SK-N-SH (cell line): ENCODE results near the gene PTCD1. TPM values are rescaled to one million over a fixed set of nuclear protein-coding genes. Genes with fewer than 3 reads are reported as not detected.

ENCODE experiments used
- CTCF ChIA-PET: fragments of 300-600, 350-600 bp; formaldehyde crosslinking; extraction: SDS; loops from one replicate; lab custom pipeline; 2021; lab: Yijun Ruan, JAX
- POLR2A ChIA-PET: fragments of 350-600 bp; sonication (Branson Sonifier 250); formaldehyde crosslinking; extraction: SDS; loops from one replicate; lab custom pipeline; 2020; ENCODE audit warnings: antibody characterized with exemption, inconsistent platforms; lab: Yijun Ruan, JAX
- DNase-seq: peaks from one replicate; pipeline ENCODE4 v3.0.0; 2012
- H2AFZ ChIP-seq: fragments of 200-600 bp; sonication (generic); 2 replicates; pipeline ENCODE4 v1.8.1; 2016; ENCODE audit warnings: antibody characterized with exemption, mild to moderate bottlenecking, low read depth
- H3F3A ChIP-seq: fragments of 200-600 bp; sonication (generic); replicated peaks from 2 replicates; pipeline ENCODE3; 2016; ENCODE audit warnings: antibody characterized with exemption, mild to moderate bottlenecking; ENCODE audit not compliant: insufficient read depth
- H3K27ac ChIP-seq, 2 experiments: fragments of 200-500 bp in 1 of 2; fragments of 200-600 bp in 1 of 2; sonication (Bioruptor generic) in 1 of 2; sonication (generic), shearing (Covaris generic) in 1 of 2; 2 replicates each; pipeline versions ENCODE4 v1.5.1 to v1.6.1; 2014 to 2016; ENCODE audit warnings: low read depth in 2 of 2, inconsistent platforms in 1 of 2, low read length in 1 of 2, mild to moderate bottlenecking in 1 of 2, mixed read lengths in 1 of 2
- H3K27me3 ChIP-seq: fragments of 200-600 bp; sonication (generic), shearing (Covaris generic); 2 replicates; pipeline ENCODE4 v1.6.1; 2016; ENCODE audit warnings: mixed run types; ENCODE audit not compliant: insufficient read depth
- H3K36me3 ChIP-seq, 2 experiments: fragments of 200-500 bp in 1 of 2; fragments of 200-600 bp in 1 of 2; sonication (Bioruptor generic) in 1 of 2; sonication (generic) in 1 of 2; replicated peaks in 1 of 2; 2 replicates each; pipeline versions ENCODE3 to v1.5.1; 2014 to 2016; ENCODE audit warnings: low read length in 1 of 2, mild to moderate bottlenecking in 1 of 2; ENCODE audit not compliant: insufficient read depth in 2 of 2, control insufficient read depth in 1 of 2
- H3K4me1 ChIP-seq, 2 experiments: fragments of 200-500 bp in 1 of 2; fragments of 200-600 bp in 1 of 2; sonication (Bioruptor generic) in 1 of 2; sonication (generic), shearing (Covaris generic) in 1 of 2; 2 replicates each; pipeline versions ENCODE4 v1.5.1 to v1.6.1; 2014 to 2016; ENCODE audit warnings: low read depth in 1 of 2, low read length in 1 of 2, mixed run types in 1 of 2; ENCODE audit not compliant: insufficient read depth in 2 of 2, control insufficient read depth in 1 of 2
- H3K4me2 ChIP-seq: fragments of 200-600 bp; sonication (generic), shearing (Covaris generic); 2 replicates; pipeline ENCODE4 v1.6.1; 2017; ENCODE audit warnings: mixed run types
- H3K4me3 ChIP-seq, 2 experiments: fragments of 200-500 bp in 1 of 2; fragments of 200-600 bp in 1 of 2; sonication (Bioruptor generic) in 1 of 2; sonication (generic), shearing (Covaris generic) in 1 of 2; 2 replicates each; pipeline versions ENCODE4 v1.5.1 to v1.8.1; 2014 to 2016; ENCODE audit warnings: low read depth in 2 of 2, inconsistent platforms in 1 of 2, low read length in 1 of 2, mild to moderate bottlenecking in 1 of 2, mixed read lengths in 1 of 2, moderate library complexity in 1 of 2
- H3K79me2 ChIP-seq: fragments of 200-600 bp; sonication (generic); 2 replicates; pipeline ENCODE4 v1.8.1; 2017; ENCODE audit warnings: mild to moderate bottlenecking; ENCODE audit not compliant: insufficient read depth
- H3K9ac ChIP-seq: fragments of 200-600 bp; sonication (generic); 2 replicates; pipeline ENCODE4 v1.6.1; 2017; ENCODE audit warnings: mixed run types
- H3K9me2 ChIP-seq: fragments of 200-600 bp; sonication (generic); 2 replicates; pipeline ENCODE4 v1.6.1; 2017; ENCODE audit warnings: mixed run types
- H3K9me3 ChIP-seq: fragments of 200-600 bp; sonication (generic); 2 replicates; pipeline ENCODE4 v1.6.1; 2017; ENCODE audit warnings: mixed run types, mild to moderate bottlenecking, moderate library complexity
- H4K20me1 ChIP-seq: fragments of 200-600 bp; sonication (generic); 2 replicates; pipeline ENCODE4 v1.6.1; 2017; ENCODE audit warnings: mild to moderate bottlenecking, mixed run types; ENCODE audit not compliant: insufficient read depth
- CHD2 ChIP-seq: fragments of 150-350 bp; IDR thresholded peaks from 2 replicates; pipeline ENCODE4 v1.6.1; 2018; ENCODE audit warnings: low read length; ENCODE audit not compliant: partially characterized antibody
- CTCF ChIP-seq: fragments of 200-600 bp; sonication (generic); IDR thresholded peaks from 2 replicates; pipeline ENCODE4 v1.6.1; 2017; ENCODE audit warnings: antibody characterized with exemption, mild to moderate bottlenecking, moderate library complexity
- ELF1 ChIP-seq: IDR thresholded peaks from 2 replicates; pipeline ENCODE4 v1.4.0; 2012
- EP300 ChIP-seq, 2 experiments: IDR thresholded peaks; 2 replicates each; pipeline versions ENCODE4 v1.4.0 to v1.6.1; 2012; ENCODE audit warnings: borderline replicate concordance in 1 of 2, low read depth in 1 of 2, low read length in 1 of 2
- GATA2 ChIP-seq: sonication (generic); formaldehyde crosslinking; IDR thresholded peaks from 2 replicates; pipeline ENCODE4 v1.5.0; 2020; ENCODE audit warnings: mild to moderate bottlenecking, missing genetic modification reagents
- JUND ChIP-seq: IDR thresholded peaks from 2 replicates; pipeline ENCODE4 v1.4.0; 2012
- MAX ChIP-seq: IDR thresholded peaks from 2 replicates; pipeline ENCODE4 v1.4.0; 2012; ENCODE audit warnings: low read depth
- MXI1 ChIP-seq: IDR thresholded peaks from 2 replicates; pipeline ENCODE4 v1.6.1; 2012; ENCODE audit warnings: mild to moderate bottlenecking, low read depth, low read length, improper control_type of control experiment
- NFIC ChIP-seq: IDR thresholded peaks from 2 replicates; pipeline ENCODE4 v1.4.0; 2012; ENCODE audit warnings: borderline replicate concordance
- NRF1 ChIP-seq: IDR thresholded peaks from 2 replicates; pipeline ENCODE4 v1.6.1; 2012; ENCODE audit warnings: low read depth, mild to moderate bottlenecking, low read length
- PBX3 ChIP-seq: IDR thresholded peaks from 2 replicates; pipeline ENCODE4; 2012
- POLR2AphosphoS5 ChIP-seq: IDR thresholded peaks from 2 replicates; pipeline ENCODE4 v1.6.1; 2012; ENCODE audit warnings: low read depth, low read length
- RAD21 ChIP-seq: IDR thresholded peaks from 2 replicates; pipeline ENCODE4 v1.6.1; 2012; ENCODE audit warnings: mild to moderate bottlenecking, low read length
- RCOR1 ChIP-seq: fragments of 150-350 bp; IDR thresholded peaks from 2 replicates; pipeline ENCODE4 v1.6.1; 2017; ENCODE audit warnings: antibody characterized with exemption, low read length
- REST ChIP-seq: IDR thresholded peaks from 2 replicates; pipeline ENCODE4 v1.6.1; 2012; ENCODE audit warnings: mild to moderate bottlenecking, low read depth, low read length, moderate library complexity
- RFX5 ChIP-seq: IDR thresholded peaks from 2 replicates; pipeline ENCODE4 v1.6.1; 2012; ENCODE audit warnings: mild to moderate bottlenecking, improper control_type of control experiment, low read length
- SIN3A ChIP-seq: IDR thresholded peaks from 2 replicates; pipeline ENCODE4 v1.6.1; 2012; ENCODE audit warnings: low read depth, mild to moderate bottlenecking, low read length, moderate library complexity, borderline replicate concordance
- SMC3 ChIP-seq: IDR thresholded peaks from 2 replicates; pipeline ENCODE4 v1.6.1; 2012; ENCODE audit warnings: low read depth, low read length, improper control_type of control experiment
- TCF12 ChIP-seq: IDR thresholded peaks from 2 replicates; pipeline ENCODE4 v1.4.0; 2012
- TEAD4 ChIP-seq: IDR thresholded peaks from 2 replicates; pipeline ENCODE4 v1.4.0; 2012; ENCODE audit warnings: mild to moderate bottlenecking, borderline replicate concordance; ENCODE audit not compliant: insufficient read depth
- USF2 ChIP-seq: fragments of 150-350 bp; IDR thresholded peaks from 2 replicates; pipeline ENCODE4 v1.6.1; 2017; ENCODE audit warnings: antibody characterized with exemption, low read length, low read depth, borderline replicate concordance
- WGBS: methylation state at CpG from one replicate; pipeline ENCODE4 v1.1.6; 2017; ENCODE audit warnings: low lambda C conversion rate; 5-methylcytosine and 5-hydroxymethylcytosine counted together
- polyA plus RNA-seq, 3 experiments: library from polyadenylated mRNA; depleted of rRNA; stranded (reverse); fragments of >200 nt; gene quantifications; 2 replicates each; pipeline ENCODE4 v1.2.3, GENCODE V29; 2012

PTCD1 gene
- polyA plus RNA-seq, 1 of the 3 experiments (the other 2 are of a cell fraction): 8.2 TPM

- TF ChIP-seq SIN3A: no peak; the same call in 1 of the 2 replicates
- TF ChIP-seq JUND: no peak
- peak; percentile 84 for TF ChIP-seq MXI1
- 0 out of 4 replicates have a peak, but pooled peaks of 1 of the 2 experiments have one; percentile 10 for TF ChIP-seq EP300 (IDR thresholded peaks at IDR 0.05; ENCODE audit: borderline replicate concordance in 1 of 2, low read depth in 1 of 2, low read length in 1 of 2)
- TF ChIP-seq RCOR1: peak; percentile 71
- no peak for TF ChIP-seq SMC3
- peak; percentile 98 for TF ChIP-seq PBX3
- TF ChIP-seq NRF1: peak; percentile 64
- TF ChIP-seq GATA2 (CRISPR knock-in tag): peak; percentile 71; the same call in 1 of the 2 replicates
- TF ChIP-seq RAD21: no peak
- TF ChIP-seq MAX: peak; percentile 82
- peak; percentile 83 for TF ChIP-seq CHD2
- peak; percentile 4; the same call in 1 of the 2 replicates for TF ChIP-seq NFIC
Observed at GRCh38 chr7:99472561-99473314, 34.1 kb upstream of the PTCD1 start, which contains the start of gene ZNF789 (continued).

- no peak overlapping the region for H3K27ac ChIP-seq
- H3K4me2 ChIP-seq: no peak overlapping the region
- POLR2A ChIA-PET: no interaction called here
- H3K9me3 ChIP-seq: no peaks in the 10 kb centered on the region
- H3K4me1 ChIP-seq: peaks cover 11 to 12% of the 10 kb centered on the region in 2 experiments; a peak in 3 of 4 replicates
- CTCF ChIA-PET: no interaction called here
- DNase-seq: no peak
- H4K20me1 ChIP-seq: no peaks in the 10 kb centered on the region
- H3K36me3 ChIP-seq: no peaks in the 10 kb centered on the region
- no peaks in the 10 kb centered on the region for H3K27me3 ChIP-seq
- peaks cover 16% of the 10 kb centered on the region for H3F3A ChIP-seq
- H3K9me2 ChIP-seq: no peaks in the 10 kb centered on the region
- H3K79me2 ChIP-seq: peaks cover 38% of the 10 kb centered on the region
- no peak overlapping the region for H3K9ac ChIP-seq
- H2AFZ ChIP-seq: peak overlapping the region; percentile 60; the same call in 1 of the 2 replicates
- no peak overlapping the region for H3K4me3 ChIP-seq
- WGBS: 67% methylated on average over 23 of the region's 23 CpGs
- TF ChIP-seq SIN3A (no peak), RFX5 (no peak), MXI1 (no peak), POLR2AphosphoS5 (no peak), TEAD4 (no peak), ELF1 (no peak), CTCF (no peak), JUND (no peak), USF2 (no peak), MAX (no peak), REST (no peak), TCF12 (no peak), RAD21 (no peak)
Observed at GRCh38 chr7:99469381-99470065, 30.9 kb upstream of the PTCD1 start.
